HepG2 (cell line): Measurements from ENCODE around the gene STAT4. TPM values are rescaled to one million over a fixed set of nuclear protein-coding genes. Genes with fewer than 3 reads are reported as not detected.

Source experiments
- ATAC-seq: fragments of 200-7000 bp; cut with Tn5 transposase; 3 replicates; pipeline ENCODE4 v1.9.1; 2020; ENCODE audit warnings: mild to moderate bottlenecking, moderate library complexity
- BruUV-seq: library from RNA; stranded (reverse); fragments of 400-500 nt; replicated peaks from 2 replicates; lab custom pipeline; 2021; lab: Mats Ljungman, UMichigan
- CTCF ChIA-PET: fragments of 300-600 bp; formaldehyde crosslinking; extraction: SDS; loops from one replicate; lab custom pipeline; 2021; ENCODE audit warnings: low total read pairs, inconsistent platforms, low intra/inter-chr PET ratio; lab: Yijun Ruan, JAX
- POLR2A ChIA-PET: fragments of 350-600 bp; sonication (Branson Sonifier 250); formaldehyde crosslinking; loops from one replicate; lab custom pipeline; 2020; ENCODE audit warnings: antibody characterized with exemption, inconsistent platforms; lab: Yijun Ruan, JAX
- DNase-seq: peaks from one replicate; pipeline ENCODE4 v3.0.0-alpha.2; 2015; ENCODE audit warnings: low spot score
- FAIRE-seq: peaks from 3 replicates; lab custom pipeline; 2011; peaks lifted over from hg19 to GRCh38; lab: Jason Lieb, UNC
- H2AFZ ChIP-seq: one replicate; pipeline ENCODE4 v1.6.1; 2011; ENCODE audit warnings: low read length, inconsistent platforms
- H3K27ac ChIP-seq: fragments of 300-600 bp; 3 replicates; pipeline ENCODE4 v1.8.0; 2011; ENCODE audit warnings: mixed run types, mild to moderate bottlenecking, mixed read lengths, low read length, inconsistent platforms; ENCODE audit not compliant: insufficient read depth; ENCODE audit errors: extremely low read length
- H3K27me3 ChIP-seq, 2 experiments: fragments of 200-600 bp in 1 of 2; 2 replicates in 1 of 2; 3 replicates in 1 of 2; pipeline versions ENCODE4 v1.6.0 to v1.8.0; 2011; ENCODE audit warnings: low read length in 2 of 2, mild to moderate bottlenecking in 2 of 2, moderate library complexity in 2 of 2, inconsistent platforms in 1 of 2; ENCODE audit not compliant: insufficient read depth in 2 of 2, control insufficient read depth in 1 of 2
- H3K36me3 ChIP-seq, 2 experiments: fragments of 200-600 bp in 1 of 2; replicated peaks in 1 of 2; 2 replicates in 1 of 2; 3 replicates in 1 of 2; pipeline versions ENCODE4 v1.5.1 to v1.8.0; 2011; ENCODE audit warnings: low read length in 2 of 2, inconsistent platforms in 1 of 2; ENCODE audit not compliant: insufficient read depth in 2 of 2, control insufficient read depth in 1 of 2
- H3K4me1 ChIP-seq: 2 replicates; pipeline ENCODE4 v1.5.1; 2012; ENCODE audit warnings: low read length, inconsistent platforms; ENCODE audit not compliant: insufficient read depth
- H3K4me2 ChIP-seq: 2 replicates; pipeline ENCODE4 v1.6.0; 2011; ENCODE audit warnings: low read depth, low read length, inconsistent platforms
- H3K4me3 ChIP-seq, 3 experiments: fragments of 200-600 bp in 1 of 3; sonication (generic), shearing (Covaris generic) in 1 of 3; replicated peaks in 1 of 3; 2 replicates each; pipeline ENCODE4 v1.5.1; 2011 to 2016; ENCODE audit warnings: low read length in 3 of 3, inconsistent platforms in 2 of 3, low read depth in 2 of 3, mild to moderate bottlenecking in 2 of 3, control low read depth in 1 of 3, mixed read lengths in 1 of 3; ENCODE audit not compliant: insufficient read depth in 1 of 3
- H3K79me2 ChIP-seq: one replicate; pipeline ENCODE4 v1.6.1; 2011; ENCODE audit warnings: low read length, inconsistent platforms; ENCODE audit not compliant: insufficient read depth
- H3K9ac ChIP-seq: 2 replicates; pipeline ENCODE4 v1.6.0; 2011; ENCODE audit warnings: mild to moderate bottlenecking, low read depth, low read length, inconsistent platforms; ENCODE audit not compliant: insufficient read depth
- H3K9me3 ChIP-seq: 2 replicates; pipeline ENCODE4 v1.5.1; 2012; ENCODE audit warnings: mild to moderate bottlenecking, low read length
- H4K20me1 ChIP-seq: 2 replicates; pipeline ENCODE4 v1.6.0; 2011; ENCODE audit warnings: inconsistent platforms, mild to moderate bottlenecking, low read length, moderate library complexity; ENCODE audit not compliant: insufficient read depth
- MXI1 ChIP-seq: IDR thresholded peaks from 3 replicates; pipeline ENCODE4 v1.6.1; 2012; ENCODE audit warnings: low read depth, low read length, inconsistent platforms, borderline replicate concordance
- ZNF296 ChIP-seq: sonication (generic); formaldehyde crosslinking; conservative IDR thresholded peaks from 2 replicates; pipeline ENCODE4 v1.5.0; 2020; ENCODE audit warnings: mild to moderate bottlenecking, missing genetic modification reagents
- ZNF34 ChIP-seq: sonication (generic); formaldehyde crosslinking; IDR thresholded peaks from 2 replicates; pipeline ENCODE4 v1.4.0; 2020; ENCODE audit warnings: mild to moderate bottlenecking, missing genetic modification reagents, borderline replicate concordance
- ZNF496 ChIP-seq: sonication (generic); formaldehyde crosslinking; IDR thresholded peaks from 2 replicates; pipeline ENCODE4 v1.8.1; 2023; ENCODE audit warnings: mild to moderate bottlenecking, moderate library complexity, missing genetic modification reagents; ENCODE audit not compliant: insufficient replicate concordance
- ZNF530 ChIP-seq: sonication (generic); formaldehyde crosslinking; IDR thresholded peaks from 2 replicates; pipeline ENCODE4 v1.5.0; 2020; ENCODE audit warnings: low read depth, mild to moderate bottlenecking, missing genetic modification reagents
- WGBS: methylation state at CpG from one replicate; pipeline ENCODE4 v1.1.6; 2017; ENCODE audit warnings: low lambda C conversion rate; 5-methylcytosine and 5-hydroxymethylcytosine counted together
- in situ Hi-C: cut with HindIII; loops from 2 replicates; pipeline ENCODE4 v1.10.0; 2017; ENCODE audit warnings: low pct_unique_long_range_greater_than_20kb; ENCODE audit not compliant: extremely low pct_ligation_motif_present
- intact Hi-C: fragments of 100-400 bp; cut with micrococcal nuclease; formaldehyde crosslinking; loops from one replicate; pipeline ENCODE4 v1.10.0; 2022; ENCODE audit not compliant: unreplicated experiment
- polyA plus RNA-seq, 8 experiments: library from polyadenylated mRNA; depleted of rRNA in 3 of 8; stranded (reverse) in 7 of 8; unstranded in 1 of 8; fragments of >200 nt; fragmentation: Illumina TruSeq in 4 of 8; extraction: Trizol in 4 of 8; gene quantifications; 2 replicates each; pipeline versions ENCODE4 v1.2.1 to v1.2.3, GENCODE V29; 2011 to 2016; ENCODE audit warnings: low read depth in 4 of 8, missing spikeins in 1 of 8, mixed read lengths in 1 of 8; ENCODE audit not compliant: insufficient read depth in 1 of 8
- total RNA-seq, 5 experiments: library from RNA; depleted of rRNA; stranded (reverse); fragments of >200 nt; fragmentation: Illumina TruSeq; extraction: Trizol; gene quantifications; 2 replicates each; pipeline ENCODE4 v1.2.3, GENCODE V29; 2016; ENCODE audit warnings: low read depth in 1 of 5
- TF ChIP-seq, protein P1 (sequence below): sonication (generic); formaldehyde crosslinking; IDR thresholded peaks from 2 replicates; pipeline ENCODE4 v1.5.1; 2020; ENCODE audit warnings: mild to moderate bottlenecking, missing genetic modification reagents, moderate library complexity
- TF ChIP-seq, protein P2 (sequence below): sonication (generic); formaldehyde crosslinking; IDR thresholded peaks from 2 replicates; pipeline ENCODE4 v1.5.0; 2020; ENCODE audit warnings: missing genetic modification reagents
- TF ChIP-seq, protein P3 (sequence below): sonication (generic); formaldehyde crosslinking; IDR thresholded peaks from 2 replicates; pipeline ENCODE4 v1.4.0; 2020; ENCODE audit warnings: low read depth, missing genetic modification reagents
- TF ChIP-seq, protein P4 (sequence below): sonication (generic); formaldehyde crosslinking; IDR thresholded peaks from 2 replicates; pipeline ENCODE4 v1.8.1; 2023; ENCODE audit warnings: mild to moderate bottlenecking, missing genetic modification reagents, borderline replicate concordance

Gene STAT4
- total and polyA plus RNA-seq, 2 of the 13 experiments (the other 11 are each of a cell fraction or from before 2014, with no cell fraction given) = 0.37 TPM; not detected in 1

DNA sequence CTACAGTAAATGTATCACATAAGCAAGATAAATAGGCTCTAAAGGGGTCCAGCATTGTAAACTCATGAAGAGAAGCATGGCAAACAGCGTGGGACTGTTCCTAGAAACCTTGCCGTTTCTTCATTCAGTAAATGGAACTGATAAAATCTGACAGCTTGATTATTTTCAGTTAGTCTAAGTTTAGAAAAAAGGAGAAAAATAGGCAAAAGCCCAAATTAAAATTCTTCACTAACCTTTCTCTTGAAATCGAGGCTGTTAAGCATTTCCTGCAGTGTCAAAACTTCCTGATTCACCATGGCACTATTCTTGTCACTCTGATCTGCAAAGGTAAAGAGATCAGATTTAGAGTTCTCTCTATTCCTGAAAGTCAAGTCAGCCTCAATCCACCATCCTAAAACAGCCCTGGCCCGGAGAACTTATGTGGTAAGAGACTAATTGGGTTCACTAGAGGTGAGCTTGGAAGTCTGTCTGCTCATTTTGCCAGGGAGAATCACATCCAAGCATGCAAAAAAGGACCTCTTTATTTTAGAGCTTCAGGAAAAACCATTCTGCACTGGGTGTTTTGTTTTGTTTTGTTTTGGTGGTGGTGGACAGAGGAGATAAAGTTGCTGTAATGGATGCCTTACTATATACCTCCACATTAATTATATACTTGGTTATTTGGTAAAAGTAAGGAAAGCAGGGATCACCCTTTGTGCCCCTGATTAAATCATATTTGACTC, 84.4 kb downstream of the STAT4 start (continued):
- TF ChIP-seq, protein P1, sequence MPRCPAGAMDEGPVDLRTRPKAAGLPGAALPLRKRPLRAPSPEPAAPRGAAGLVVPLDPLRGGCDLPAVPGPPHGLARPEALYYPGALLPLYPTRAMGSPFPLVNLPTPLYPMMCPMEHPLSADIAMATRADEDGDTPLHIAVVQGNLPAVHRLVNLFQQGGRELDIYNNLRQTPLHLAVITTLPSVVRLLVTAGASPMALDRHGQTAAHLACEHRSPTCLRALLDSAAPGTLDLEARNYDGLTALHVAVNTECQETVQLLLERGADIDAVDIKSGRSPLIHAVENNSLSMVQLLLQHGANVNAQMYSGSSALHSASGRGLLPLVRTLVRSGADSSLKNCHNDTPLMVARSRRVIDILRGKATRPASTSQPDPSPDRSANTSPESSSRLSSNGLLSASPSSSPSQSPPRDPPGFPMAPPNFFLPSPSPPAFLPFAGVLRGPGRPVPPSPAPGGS (CRISPR knock-in tag) = no peak
- TF ChIP-seq MXI1 = no peak
- TF ChIP-seq, protein P2, sequence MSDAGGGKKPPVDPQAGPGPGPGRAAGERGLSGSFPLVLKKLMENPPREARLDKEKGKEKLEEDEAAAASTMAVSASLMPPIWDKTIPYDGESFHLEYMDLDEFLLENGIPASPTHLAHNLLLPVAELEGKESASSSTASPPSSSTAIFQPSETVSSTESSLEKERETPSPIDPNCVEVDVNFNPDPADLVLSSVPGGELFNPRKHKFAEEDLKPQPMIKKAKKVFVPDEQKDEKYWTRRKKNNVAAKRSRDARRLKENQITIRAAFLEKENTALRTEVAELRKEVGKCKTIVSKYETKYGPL (CRISPR knock-in tag) = no peak

DNA sequence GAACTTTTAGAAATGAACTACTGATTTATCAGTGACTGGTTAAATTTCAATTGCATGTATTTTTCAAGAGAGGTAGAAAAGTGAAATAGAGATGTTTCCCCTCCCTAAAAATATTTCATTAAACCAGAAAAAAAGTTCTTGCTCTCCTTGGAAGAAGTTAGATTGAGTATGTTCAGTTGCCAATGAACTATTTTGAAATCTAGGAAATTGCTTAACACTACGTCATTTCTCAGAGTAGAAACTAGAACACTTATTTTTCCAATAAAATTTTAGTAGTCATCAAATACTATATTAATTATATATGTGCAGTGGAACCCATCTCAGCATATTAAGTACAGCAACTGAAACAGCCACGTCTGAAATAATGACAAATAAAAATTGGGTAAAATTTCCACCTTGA, 85.0 kb downstream of the STAT4 start:
- in situ Hi-C loops = loop anchor here (25.0 kb wide), 1 partner anchor 447 kb away; no protein-coding TSS in a partner anchor

More for the DNA sequence above, 85.0 kb downstream of the STAT4 start:
- Histone ChIP-seq H3K9me3 (no peaks in the 10 kb centered on the region), H3K4me3 (no peak overlapping the region), H3K79me2 (no peaks in the 10 kb centered on the region), H3K4me1 (no peaks in the 10 kb centered on the region), H4K20me1 (no peaks in the 10 kb centered on the region), H3K9ac (no peak overlapping the region), H3K4me2 (no peak overlapping the region), H2AFZ (no peak overlapping the region), H3K36me3 (no peaks in the 10 kb centered on the region), H3K27ac (no peak overlapping the region), H3K27me3 (no peaks in the 10 kb centered on the region; a peak in 1 of 5 replicates)
- TF ChIP-seq ZNF34 (CRISPR knock-in tag) = no peak
- TF ChIP-seq, protein P3, sequence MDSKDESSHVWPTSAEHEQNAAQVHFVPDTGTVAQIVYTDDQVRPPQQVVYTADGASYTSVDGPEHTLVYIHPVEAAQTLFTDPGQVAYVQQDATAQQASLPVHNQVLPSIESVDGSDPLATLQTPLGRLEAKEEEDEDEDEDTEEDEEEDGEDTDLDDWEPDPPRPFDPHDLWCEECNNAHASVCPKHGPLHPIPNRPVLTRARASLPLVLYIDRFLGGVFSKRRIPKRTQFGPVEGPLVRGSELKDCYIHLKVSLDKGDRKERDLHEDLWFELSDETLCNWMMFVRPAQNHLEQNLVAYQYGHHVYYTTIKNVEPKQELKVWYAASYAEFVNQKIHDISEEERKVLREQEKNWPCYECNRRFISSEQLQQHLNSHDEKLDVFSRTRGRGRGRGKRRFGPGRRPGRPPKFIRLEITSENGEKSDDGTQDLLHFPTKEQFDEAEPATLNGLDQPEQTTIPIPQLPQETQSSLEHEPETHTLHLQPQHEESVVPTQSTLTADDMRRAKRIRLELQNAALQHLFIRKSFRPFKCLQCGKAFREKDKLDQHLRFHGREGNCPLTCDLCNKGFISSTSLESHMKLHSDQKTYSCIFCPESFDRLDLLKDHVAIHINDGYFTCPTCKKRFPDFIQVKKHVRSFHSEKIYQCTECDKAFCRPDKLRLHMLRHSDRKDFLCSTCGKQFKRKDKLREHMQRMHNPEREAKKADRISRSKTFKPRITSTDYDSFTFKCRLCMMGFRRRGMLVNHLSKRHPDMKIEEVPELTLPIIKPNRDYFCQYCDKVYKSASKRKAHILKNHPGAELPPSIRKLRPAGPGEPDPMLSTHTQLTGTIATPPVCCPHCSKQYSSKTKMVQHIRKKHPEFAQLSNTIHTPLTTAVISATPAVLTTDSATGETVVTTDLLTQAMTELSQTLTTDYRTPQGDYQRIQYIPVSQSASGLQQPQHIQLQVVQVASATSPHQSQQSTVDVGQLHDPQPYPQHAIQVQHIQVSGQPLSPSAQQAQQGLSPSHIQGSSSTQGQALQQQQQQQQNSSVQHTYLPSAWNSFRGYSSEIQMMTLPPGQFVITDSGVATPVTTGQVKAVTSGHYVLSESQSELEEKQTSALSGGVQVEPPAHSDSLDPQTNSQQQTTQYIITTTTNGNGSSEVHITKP (CRISPR knock-in tag) = no peak
- TF ChIP-seq ZNF530 (CRISPR knock-in tag) = no peak
- no peak for TF ChIP-seq ZNF496 (CRISPR knock-in tag)
- TF ChIP-seq ZNF296 (CRISPR knock-in tag) = no peak
- TF ChIP-seq, protein P4, sequence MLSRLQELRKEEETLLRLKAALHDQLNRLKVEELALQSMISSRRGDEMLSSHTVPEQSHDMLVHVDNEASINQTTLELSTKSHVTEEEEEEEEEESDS (CRISPR knock-in tag) = no peak
- ChIA-PET POLR2A (no interaction called here), CTCF (no interaction called here)
- intact Hi-C loops = no loop called here
- DNase-seq (no peak), FAIRE-seq (no peak), ATAC-seq (no peak)
- BruUV-seq = no TSS peak
- WGBS = 3% methylated on average over 2 of the region's 2 CpGs
